GM19023 (cell line): ENCODE data around the gene CMTM8.
"Not testable (repeated sequence)": the region's sequence is repeated elsewhere in the genome, so short reads cannot be mapped to it uniquely, and the experiment has no call there.

Experiments used
- ATAC-seq: cut with Tn5 transposase; IDR thresholded peaks from one replicate; pipeline ENCODE4 v1.9.1; 2021; ENCODE audit warnings: mild to moderate bottlenecking, moderate library complexity; ENCODE audit not compliant: unreplicated experiment

Gene CMTM8

GRCh38 chr3:32373276-32373675 lies 134.8 kb downstream of the CMTM8 start:
- ATAC-seq, result no peak

- no peak for ATAC-seq
These were observed 135.4 kb downstream of the CMTM8 start for GRCh38 chr3:32373844-32374243.

GRCh38 chr3:32374788-32375595 lies 136.5 kb downstream of the CMTM8 start:
- ATAC-seq, result peak; percentile 79

GRCh38 chr3:32375596-32375930 lies 137.1 kb downstream of the CMTM8 start:
- ATAC-seq, result no peak

GRCh38 chr3:32376115-32376514 lies 137.6 kb downstream of the CMTM8 start:
- ATAC-seq, result no peak

- ATAC-seq, result no peak
These were observed 141.5 kb downstream of the CMTM8 start for GRCh38 chr3:32379831-32380500.

- no peak for ATAC-seq
These were observed 143.4 kb downstream of the CMTM8 start for GRCh38 chr3:32381922-32382321.

- no peak for ATAC-seq
These were observed 144.7 kb downstream of the CMTM8 start for GRCh38 chr3:32383136-32383711.

GRCh38 chr3:32384938-32385337 lies 146.5 kb downstream of the CMTM8 start:
- ATAC-seq, result no peak

- no peak for ATAC-seq
These were observed 149.0 kb downstream of the CMTM8 start for GRCh38 chr3:32387512-32387911.

GRCh38 chr3:32389577-32389976 lies 151.1 kb downstream of the CMTM8 start:
- ATAC-seq, result not testable (repeated sequence)

GRCh38 chr3:32391643-32392535 lies 153.4 kb downstream of the CMTM8 start, which contains the start of gene CMTM7:
TSS of gene CMTM7 (plus strand) at chr3:32391853. CDS start at chr3:32391907, 54 bp downstream.
- peak; percentile 47 for ATAC-seq

- ATAC-seq, result peak; percentile 7
These were observed 154.2 kb downstream of the CMTM8 start for GRCh38 chr3:32392536-32393302.

GRCh38 chr3:32395496-32395895 lies 157.0 kb downstream of the CMTM8 start:
- no peak for ATAC-seq

- ATAC-seq, result no peak
These were observed 159.5 kb downstream of the CMTM8 start for GRCh38 chr3:32397941-32398340.

- ATAC-seq, result no peak
These were observed 160.1 kb downstream of the CMTM8 start for GRCh38 chr3:32398531-32398930.

- no peak for ATAC-seq
These were observed 160.6 kb downstream of the CMTM8 start for GRCh38 chr3:32399030-32399620.

- ATAC-seq, result peak; percentile 17
These were observed 162.6 kb downstream of the CMTM8 start for GRCh38 chr3:32401126-32401525.

- peak; percentile 71 for ATAC-seq
These were observed 163.1 kb downstream of the CMTM8 start for GRCh38 chr3:32401556-32402081.

GRCh38 chr3:32403663-32404062 lies 165.2 kb downstream of the CMTM8 start:
- ATAC-seq, result no peak
